Activated CD8-positive, alpha-beta memory T cell treated with anti-CD3 and anti-CD28 coated beads for 48 hours (primary cell): ENCODE measurements around the gene SPTBN2.
A peak's percentile ranks its signal among the peaks of the same experiment; 100 is the strongest.
"Not testable (repeated sequence)": the region's sequence is repeated elsewhere in the genome, so short reads cannot be mapped to it uniquely, and the experiment has no call there.

Experiments
- DNase-seq, 3 experiments: peaks; one replicate each; pipeline ENCODE4 v3.0.0-alpha.2; 2020; ENCODE audit warnings: low read depth in 2 of 3, low spot score in 2 of 3

SPTBN2 gene

DNA sequence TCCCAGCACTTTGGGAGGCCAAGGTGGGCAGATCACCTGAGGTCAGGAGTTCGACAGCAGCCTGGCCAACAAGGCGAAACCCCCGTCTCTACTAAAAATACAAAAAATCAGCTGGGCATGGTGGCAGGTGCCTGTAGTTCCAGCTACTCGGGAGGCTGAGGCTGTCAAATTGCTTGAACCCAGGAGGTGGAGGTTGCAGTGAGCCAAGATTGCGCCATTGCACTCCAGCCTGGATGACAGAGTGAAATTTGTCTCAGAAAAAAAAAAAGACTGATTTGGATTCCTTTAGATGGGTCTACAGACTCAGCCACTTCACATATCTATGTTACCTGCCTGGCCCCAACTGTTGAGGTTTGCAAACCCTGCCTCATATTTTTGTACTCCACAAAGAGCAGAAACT lies 4.8 kb downstream of the SPTBN2 start:
- not testable (repeated sequence) for DNase-seq

- DNase-seq: no peak
Observed at GRCh38 chr11:66723693-66724092, 5.3 kb downstream of the SPTBN2 start.

DNA sequence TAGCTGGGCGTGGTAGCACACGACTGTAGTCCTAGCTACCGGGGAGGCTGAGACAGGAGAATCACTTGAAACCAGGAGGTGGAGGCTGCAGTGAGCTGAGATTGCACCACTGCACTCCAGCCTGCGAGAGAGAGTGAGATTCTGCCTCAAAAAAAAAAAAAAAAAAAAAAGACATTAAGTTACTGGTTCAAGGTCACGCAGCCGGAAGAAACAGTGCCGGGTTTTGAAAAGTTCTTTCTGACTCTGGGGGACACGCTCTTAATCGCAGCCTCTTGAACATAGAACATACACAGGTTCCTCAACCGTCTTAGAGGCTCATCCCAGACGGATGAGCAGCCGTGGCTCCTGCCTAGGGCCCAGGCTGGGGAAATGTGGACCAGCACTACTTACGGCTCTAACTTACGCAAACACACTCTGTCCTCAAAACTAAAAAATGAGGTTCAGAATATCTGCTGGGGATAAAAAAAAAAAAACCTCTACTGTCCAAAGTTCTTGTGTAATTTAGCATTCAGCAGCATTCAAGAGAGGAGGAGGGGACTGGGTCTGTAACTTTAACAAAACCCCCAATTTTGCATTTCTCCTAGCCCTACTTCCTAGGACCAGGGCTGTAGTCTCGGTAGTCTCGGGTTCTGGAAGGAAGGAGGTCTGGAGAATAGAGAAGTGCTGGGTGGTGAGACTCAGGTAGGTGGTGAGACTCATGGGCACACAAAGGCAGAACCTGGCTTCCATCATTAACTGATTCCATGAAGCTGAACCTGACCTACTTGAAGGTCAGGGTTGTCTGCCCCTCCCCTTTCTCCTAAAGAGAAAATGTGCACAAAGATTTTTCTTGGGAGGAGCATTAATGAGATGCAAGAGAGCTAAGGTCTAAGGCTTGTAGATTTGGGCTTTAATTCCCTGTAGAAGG lies 6.0 kb downstream of the SPTBN2 start:
- no peak for DNase-seq

GRCh38 chr11:66721939-66722338 lies 7.1 kb downstream of the SPTBN2 start:
- DNase-seq: no peak

DNA sequence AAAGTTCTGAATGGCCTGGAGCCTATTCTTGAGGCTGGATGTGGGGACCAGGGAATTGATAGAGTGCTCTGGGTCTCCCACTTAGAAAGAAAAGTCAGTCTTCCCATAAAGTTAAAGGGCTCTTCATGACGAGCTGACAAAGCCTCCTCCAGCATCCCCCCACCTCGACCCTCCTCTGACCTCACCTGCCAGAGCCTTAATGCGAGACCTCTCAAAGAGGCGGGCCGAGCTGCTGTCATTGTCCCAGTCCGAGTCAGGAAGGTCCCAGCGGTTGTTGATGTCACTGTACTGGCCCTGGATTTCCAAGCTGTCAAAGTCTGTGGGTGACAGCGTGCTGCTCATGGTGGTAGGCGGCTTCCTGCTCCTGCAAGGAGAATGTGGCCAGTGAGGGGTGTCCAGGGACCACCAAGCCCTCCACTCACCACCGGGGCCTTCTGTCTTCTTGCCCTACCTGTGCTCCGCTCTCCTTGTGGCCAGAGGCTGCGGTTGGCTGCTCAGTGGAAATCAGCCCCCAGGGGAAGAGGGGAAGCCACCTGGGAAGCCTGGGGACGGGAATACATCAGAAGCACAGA lies 8.0 kb downstream of the SPTBN2 start:
- no peak for DNase-seq

DNA sequence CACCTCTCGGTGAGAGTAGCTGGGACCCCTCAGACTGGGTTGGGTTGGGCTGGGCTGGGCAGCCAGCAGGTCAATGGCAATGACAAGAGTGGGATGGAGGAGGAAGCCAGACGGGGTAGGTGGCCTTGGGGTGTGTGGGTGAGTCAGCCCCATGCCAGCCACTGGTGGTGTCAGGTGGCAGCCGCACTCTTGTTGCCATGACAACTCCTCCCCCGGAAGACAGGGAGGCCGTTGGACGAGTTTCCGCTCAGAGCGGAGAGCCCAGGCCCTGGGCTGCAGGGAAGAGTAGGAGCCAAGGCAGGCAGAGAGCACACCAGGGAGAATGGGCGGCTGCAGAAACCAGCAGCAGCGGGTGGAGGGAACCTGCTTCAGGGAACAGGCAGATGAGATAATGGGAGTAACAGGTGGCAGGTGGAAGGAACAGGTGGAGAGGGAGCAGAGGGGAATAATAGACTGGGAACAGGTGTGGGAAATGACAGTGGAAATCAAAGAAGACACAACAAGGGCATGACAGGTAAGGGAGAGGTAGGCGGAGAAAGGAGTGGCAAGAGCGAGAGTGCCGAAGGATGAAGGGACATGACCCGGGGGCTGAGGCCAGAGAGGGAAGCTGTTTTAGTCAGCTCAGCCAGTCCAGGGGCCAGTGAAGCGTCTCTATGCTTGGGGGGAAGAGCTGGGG lies 8.7 kb downstream of the SPTBN2 start:
- DNase-seq: peak in 2 of 3 experiments; percentile 18 to 39

DNA sequence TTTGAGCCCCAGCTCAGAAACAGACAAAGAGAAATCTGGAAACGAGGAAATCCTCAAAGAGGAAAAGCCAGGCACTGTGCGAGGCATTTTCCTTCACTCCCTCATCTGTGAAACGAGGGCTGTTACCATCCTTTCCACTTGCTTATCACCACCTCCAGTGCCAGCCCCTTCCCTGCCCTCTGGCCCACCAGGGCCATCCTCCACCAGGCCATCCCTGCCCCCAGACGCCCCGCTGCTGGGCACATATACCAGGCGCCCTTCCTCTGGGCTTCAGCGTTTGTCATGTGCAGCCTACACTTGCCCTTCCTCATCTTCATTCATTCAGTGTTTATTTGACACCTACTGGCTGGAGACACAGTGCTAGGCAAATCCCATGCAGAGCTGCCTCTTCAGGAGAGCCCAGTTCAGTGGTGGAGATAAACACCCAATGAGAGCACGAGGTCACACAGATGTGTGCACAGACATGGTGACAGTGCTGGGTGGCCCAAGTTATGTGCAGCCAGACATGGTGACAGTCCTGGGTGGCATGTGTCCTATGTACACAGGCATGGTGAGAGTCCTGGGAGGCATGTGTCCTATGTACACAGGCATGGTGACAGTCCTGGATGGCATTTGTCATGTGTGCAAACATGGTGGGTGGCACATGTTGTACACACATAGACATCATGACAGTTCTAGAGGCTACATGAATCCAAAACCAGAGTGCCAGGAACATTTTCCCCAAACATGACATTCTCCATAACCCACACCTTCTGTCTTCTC lies 9.7 kb downstream of the SPTBN2 start:
- no peak for DNase-seq

- DNase-seq: no peak
Observed at GRCh38 chr11:66718320-66718971, 10.6 kb downstream of the SPTBN2 start.

DNA sequence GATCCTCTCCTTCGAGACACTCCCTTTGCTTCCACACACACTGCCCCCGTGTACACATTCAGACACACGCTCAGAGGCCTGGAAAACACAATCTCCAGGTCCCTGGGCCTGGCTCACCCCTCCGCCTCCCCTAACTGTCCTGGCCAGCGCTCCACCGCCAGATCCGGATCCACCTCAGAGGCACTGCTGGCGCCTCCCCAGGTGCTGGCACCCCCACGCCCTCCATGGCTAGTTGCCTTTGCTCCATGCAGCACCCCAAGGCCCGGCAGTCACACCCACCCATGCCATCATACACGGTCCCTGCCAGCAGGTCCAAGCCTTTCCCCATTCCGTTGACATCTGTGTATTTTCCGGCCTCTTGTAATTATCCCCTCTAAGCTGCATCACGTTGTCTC lies 11.1 kb downstream of the SPTBN2 start:
- no peak for DNase-seq

GRCh38 chr11:66716996-66717395 lies 12.0 kb downstream of the SPTBN2 start:
- DNase-seq: no peak

- no peak for DNase-seq
Observed at GRCh38 chr11:66715346-66716085, 13.5 kb downstream of the SPTBN2 start.

DNA sequence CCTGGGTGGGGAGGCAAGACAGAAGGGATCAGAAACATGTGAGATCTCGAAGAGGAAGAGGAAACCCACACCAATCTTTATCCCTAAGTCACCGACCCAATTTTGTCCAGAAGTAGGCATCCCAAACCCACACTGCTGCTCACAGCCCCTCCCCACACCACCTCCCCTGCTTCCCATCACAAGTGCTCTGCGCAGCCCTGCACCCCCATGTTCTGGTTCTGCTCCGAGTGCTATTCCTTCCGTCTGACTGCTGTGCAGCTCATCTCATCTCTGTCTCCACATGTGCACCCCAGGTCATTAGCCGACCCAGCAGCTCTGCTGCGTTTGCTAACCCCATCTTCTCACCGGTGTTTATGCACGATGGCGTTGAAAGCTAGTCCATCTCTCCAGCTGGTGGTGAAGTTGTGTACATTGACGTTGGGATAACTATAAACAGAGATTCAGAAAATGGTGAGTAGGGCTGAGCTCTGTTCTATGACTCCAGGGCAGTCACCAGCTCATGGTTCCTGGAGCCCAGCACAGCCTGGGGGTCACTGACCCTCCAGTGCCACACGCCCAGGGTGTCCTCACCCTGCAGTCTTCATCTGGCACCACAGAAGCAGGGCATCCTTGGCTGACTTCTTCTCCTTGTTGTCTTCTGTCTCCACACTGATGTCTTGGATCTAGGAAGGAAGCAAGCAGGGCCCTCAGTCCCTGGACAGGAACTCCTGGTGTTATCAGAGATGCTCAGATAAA lies 15.1 kb downstream of the SPTBN2 start:
- DNase-seq: no peak

GRCh38 chr11:66710384-66710930 lies 18.6 kb downstream of the SPTBN2 start:
- DNase-seq: no peak

GRCh38 chr11:66708701-66709100 lies 20.3 kb downstream of the SPTBN2 start:
- DNase-seq: no peak

- no peak for DNase-seq
Observed at GRCh38 chr11:66708094-66708493, 20.9 kb downstream of the SPTBN2 start.

DNA sequence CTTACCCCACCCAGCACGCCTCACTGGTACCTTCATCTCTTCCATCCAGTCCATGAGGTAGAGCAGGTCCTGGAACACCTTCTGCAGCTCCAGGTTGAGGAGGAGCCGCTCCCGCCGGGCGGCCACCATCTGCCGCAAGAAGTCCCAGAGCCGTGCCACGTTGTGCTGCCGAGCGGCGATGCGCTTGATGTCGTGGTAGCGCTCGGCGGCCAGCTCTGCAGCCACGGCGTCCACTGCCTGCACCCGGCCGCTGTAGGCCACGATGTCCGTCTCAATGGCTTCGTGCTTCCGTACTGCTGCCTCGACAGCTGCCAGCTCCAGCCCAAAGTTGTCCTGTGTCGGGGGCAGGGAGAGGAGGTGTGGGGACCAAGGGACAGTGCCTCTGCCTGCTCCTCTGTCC lies 21.5 kb downstream of the SPTBN2 start:
- no peak for DNase-seq

- DNase-seq: no peak
Observed at GRCh38 chr11:66706989-66707388, 22.0 kb downstream of the SPTBN2 start.

GRCh38 chr11:66705587-66706335 lies 23.3 kb downstream of the SPTBN2 start:
- no peak for DNase-seq
